Measurements from ENCODE around the gene CMYA5.
"Not testable (repeated sequence)": the region's sequence is repeated elsewhere in the genome, so short reads cannot be mapped to it uniquely, and the experiment has no call there.

Gene CMYA5

GRCh38 chr5:79753092-79753491, 63.5 kb downstream of the CMYA5 start:
- DNase-seq, result no peak

- no peak for DNase-seq
These were observed 64.4 kb downstream of the CMYA5 start for GRCh38 chr5:79753877-79754645.

GRCh38 chr5:79754865-79755555, 65.4 kb downstream of the CMYA5 start:
- DNase-seq, result peak; percentile 8

- no peak for DNase-seq
These were observed 66.4 kb downstream of the CMYA5 start for GRCh38 chr5:79756076-79756475.

GRCh38 chr5:79759436-79759835, 69.8 kb downstream of the CMYA5 start:
- no peak for DNase-seq

GRCh38 chr5:79759848-79760247, 70.2 kb downstream of the CMYA5 start:
- no peak for DNase-seq

GRCh38 chr5:79762929-79763328, 73.3 kb downstream of the CMYA5 start:
- no peak for DNase-seq

GRCh38 chr5:79764147-79764546, 74.5 kb downstream of the CMYA5 start:
- not testable (repeated sequence) for DNase-seq

- no peak for DNase-seq
These were observed 81.8 kb downstream of the CMYA5 start for GRCh38 chr5:79771387-79771786.

GRCh38 chr5:79772651-79773050, 83.0 kb downstream of the CMYA5 start:
- DNase-seq, result no peak

GRCh38 chr5:79773612-79774011, 84.0 kb downstream of the CMYA5 start:
- no peak for DNase-seq

- no peak for DNase-seq
These were observed 84.7 kb downstream of the CMYA5 start for GRCh38 chr5:79774171-79774854.

- DNase-seq, result no peak
These were observed 85.2 kb downstream of the CMYA5 start for GRCh38 chr5:79774855-79775237.

- DNase-seq, result not testable (repeated sequence)
These were observed 95.1 kb downstream of the CMYA5 start for GRCh38 chr5:79784741-79785140.

- DNase-seq, result no peak
These were observed 96.3 kb downstream of the CMYA5 start for GRCh38 chr5:79785983-79786382.

- no peak for DNase-seq
These were observed 97.8 kb downstream of the CMYA5 start for GRCh38 chr5:79787448-79787847.

GRCh38 chr5:79791843-79792242, 102.2 kb downstream of the CMYA5 start:
- DNase-seq, result no peak

- no peak for DNase-seq
These were observed 102.8 kb downstream of the CMYA5 start for GRCh38 chr5:79792463-79792862.

GRCh38 chr5:79793304-79793703, 103.7 kb downstream of the CMYA5 start:
- DNase-seq, result no peak

- no peak for DNase-seq
These were observed 104.1 kb downstream of the CMYA5 start for GRCh38 chr5:79793722-79794121.

- no peak for DNase-seq
These were observed 104.7 kb downstream of the CMYA5 start for GRCh38 chr5:79794347-79794746.

GRCh38 chr5:79795764-79796398, 106.2 kb downstream of the CMYA5 start:
- no peak for DNase-seq

- DNase-seq, result no peak
These were observed 109.4 kb downstream of the CMYA5 start for GRCh38 chr5:79798893-79799590.

All from NCI-H2029 treated with DMSO at 0.1 percent for 48 hours (cell line).